CD4-positive, alpha-beta T cell (primary cell): Measurements from ENCODE around the gene ADGRL3. TPM values are rescaled to one million over a fixed set of nuclear protein-coding genes. Genes with fewer than 3 reads are reported as not detected.

ENCODE experiments used
- ATAC-seq: fragments of 200-7000 bp; cut with Tn5 transposase; one replicate; pipeline ENCODE4 v1.10.0; 2022; ENCODE audit warnings: mild to moderate bottlenecking; ENCODE audit not compliant: poor library complexity
- CTCF ChIA-PET: fragments of 350-600 bp; sonication (Branson Sonifier 250); formaldehyde crosslinking; loops from one replicate; lab custom pipeline; 2021; ENCODE audit warnings: antibody characterized with exemption, inconsistent platforms; lab: Charles Lee
- POLR2A ChIA-PET: fragments of 350-600 bp; sonication (Branson Sonifier 250); formaldehyde crosslinking; loops from one replicate; lab custom pipeline; 2021; ENCODE audit warnings: antibody characterized with exemption, inconsistent platforms; lab: Charles Lee
- DNase-seq, 14 experiments: peaks; one replicate each; pipeline ENCODE4 v3.0.0-alpha.2; 2013 to 2020; ENCODE audit warnings: mixed read lengths in 2 of 14
- H3K27ac ChIP-seq, 2 donors: one replicate each; pipeline versions ENCODE4 v1.5.1 to v1.7.0; 2013; ENCODE audit warnings: low read length in 2 of 2, low read depth in 1 of 2, mild to moderate bottlenecking in 1 of 2
- H3K27me3 ChIP-seq, 2 experiments: 1 replicate in 1 of 2; 2 replicates in 1 of 2; pipeline versions ENCODE4 v1.6.1 to v1.7.0; 2013; ENCODE audit warnings: low read length in 2 of 2, control low read depth in 1 of 2, mild to moderate bottlenecking in 1 of 2, moderate library complexity in 1 of 2; ENCODE audit not compliant: insufficient read depth in 2 of 2, control insufficient read depth in 1 of 2
- H3K36me3 ChIP-seq: one replicate; pipeline ENCODE4 v1.6.1; 2013; ENCODE audit warnings: low read length, control low read depth; ENCODE audit not compliant: insufficient read depth
- H3K4me1 ChIP-seq: one replicate; pipeline ENCODE4 v1.6.1; 2013; ENCODE audit warnings: low read length, control low read depth; ENCODE audit not compliant: insufficient read depth
- H3K4me3 ChIP-seq: one replicate; pipeline ENCODE4 v1.5.1; 2013; ENCODE audit warnings: mild to moderate bottlenecking, low read length, moderate library complexity
- H3K9me3 ChIP-seq, 2 experiments: 1 replicate in 1 of 2; 2 replicates in 1 of 2; pipeline versions ENCODE4 v1.6.1 to v1.7.0; 2013; ENCODE audit warnings: low read length in 2 of 2, mild to moderate bottlenecking in 2 of 2, control low read depth in 1 of 2, moderate library complexity in 1 of 2; ENCODE audit not compliant: control insufficient read depth in 1 of 2, insufficient read depth in 1 of 2
- H3K27ac Mint-ChIP-seq: one replicate; pipeline ENCODE4 v1.8.0; 2020; ENCODE audit warnings: mixed read lengths
- H3K27me3 Mint-ChIP-seq: one replicate; pipeline ENCODE4 v1.8.0; 2021; ENCODE audit warnings: mixed read lengths
- H3K36me3 Mint-ChIP-seq: one replicate; pipeline ENCODE4 v1.8.0; 2021; ENCODE audit warnings: low read depth, mixed read lengths
- H3K4me1 Mint-ChIP-seq: one replicate; pipeline ENCODE4 v1.8.0; 2021; ENCODE audit warnings: low read depth, mixed read lengths
- H3K4me3 Mint-ChIP-seq: one replicate; pipeline ENCODE4 v1.8.0; 2020; ENCODE audit warnings: mild to moderate bottlenecking, mixed read lengths
- H3K9me3 Mint-ChIP-seq: one replicate; pipeline ENCODE4 v1.8.0; 2020; ENCODE audit warnings: mixed read lengths
- intact Hi-C, 2 experiments: fragments of 100-400 bp; cut with DNase I in 1 of 2; cut with micrococcal nuclease in 1 of 2; formaldehyde crosslinking; loops; one replicate each; pipeline versions ENCODE4 v1.15.1 to v1.9.0; 2023 to 2025; cut with DNase I, micrococcal nuclease
- total RNA-seq, 174 experiments: library from RNA in 2 of 174; stranded (reverse) in 2 of 174; gene quantifications; one replicate each; pipeline ENCODE4 v1.2.3 and lab custom pipeline; 2021 to 2026
- TF ChIP-seq, protein P1 (sequence below): fragments of 200-600 bp; IDR thresholded peaks from one replicate; pipeline ENCODE4 v1.8.0; 2022; ENCODE audit warnings: antibody characterized with exemption, mild to moderate bottlenecking

Gene ADGRL3
- total RNA-seq, 2 experiments from 2014 or later: not detected

- ATAC-seq (no peak), DNase-seq (no peak)
- Mint-ChIP-seq H3K4me1 (no peaks in the 10 kb centered on the region), H3K9me3 (peaks cover 12% of the 10 kb centered on the region), H3K4me3 (no peak overlapping the region), H3K27ac (no peak overlapping the region), H3K36me3 (no peaks in the 10 kb centered on the region), H3K27me3 (no peaks in the 10 kb centered on the region)
- Histone ChIP-seq H3K36me3 (no peaks in the 10 kb centered on the region), H3K9me3 (peaks cover 0 to 3% of the 10 kb centered on the region in 2 experiments), H3K4me3 (no peak overlapping the region), H3K4me1 (no peaks in the 10 kb centered on the region), H3K27me3 (no peaks in the 10 kb centered on the region), H3K27ac (no peak overlapping the region)
- intact Hi-C loops: no loop called here
- CTCF ChIA-PET: no interaction called here
- TF ChIP-seq, protein P1, sequence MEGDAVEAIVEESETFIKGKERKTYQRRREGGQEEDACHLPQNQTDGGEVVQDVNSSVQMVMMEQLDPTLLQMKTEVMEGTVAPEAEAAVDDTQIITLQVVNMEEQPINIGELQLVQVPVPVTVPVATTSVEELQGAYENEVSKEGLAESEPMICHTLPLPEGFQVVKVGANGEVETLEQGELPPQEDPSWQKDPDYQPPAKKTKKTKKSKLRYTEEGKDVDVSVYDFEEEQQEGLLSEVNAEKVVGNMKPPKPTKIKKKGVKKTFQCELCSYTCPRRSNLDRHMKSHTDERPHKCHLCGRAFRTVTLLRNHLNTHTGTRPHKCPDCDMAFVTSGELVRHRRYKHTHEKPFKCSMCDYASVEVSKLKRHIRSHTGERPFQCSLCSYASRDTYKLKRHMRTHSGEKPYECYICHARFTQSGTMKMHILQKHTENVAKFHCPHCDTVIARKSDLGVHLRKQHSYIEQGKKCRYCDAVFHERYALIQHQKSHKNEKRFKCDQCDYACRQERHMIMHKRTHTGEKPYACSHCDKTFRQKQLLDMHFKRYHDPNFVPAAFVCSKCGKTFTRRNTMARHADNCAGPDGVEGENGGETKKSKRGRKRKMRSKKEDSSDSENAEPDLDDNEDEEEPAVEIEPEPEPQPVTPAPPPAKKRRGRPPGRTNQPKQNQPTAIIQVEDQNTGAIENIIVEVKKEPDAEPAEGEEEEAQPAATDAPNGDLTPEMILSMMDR: no peak
- POLR2A ChIA-PET: no interaction called here
These were observed 388.7 kb downstream of the ADGRL3 start for GRCh38 chr4:61588621-61589402.

GRCh38 chr4:61590881-61591280 is 390.8 kb downstream of the ADGRL3 start:
- DNase-seq: no peak

DNA sequence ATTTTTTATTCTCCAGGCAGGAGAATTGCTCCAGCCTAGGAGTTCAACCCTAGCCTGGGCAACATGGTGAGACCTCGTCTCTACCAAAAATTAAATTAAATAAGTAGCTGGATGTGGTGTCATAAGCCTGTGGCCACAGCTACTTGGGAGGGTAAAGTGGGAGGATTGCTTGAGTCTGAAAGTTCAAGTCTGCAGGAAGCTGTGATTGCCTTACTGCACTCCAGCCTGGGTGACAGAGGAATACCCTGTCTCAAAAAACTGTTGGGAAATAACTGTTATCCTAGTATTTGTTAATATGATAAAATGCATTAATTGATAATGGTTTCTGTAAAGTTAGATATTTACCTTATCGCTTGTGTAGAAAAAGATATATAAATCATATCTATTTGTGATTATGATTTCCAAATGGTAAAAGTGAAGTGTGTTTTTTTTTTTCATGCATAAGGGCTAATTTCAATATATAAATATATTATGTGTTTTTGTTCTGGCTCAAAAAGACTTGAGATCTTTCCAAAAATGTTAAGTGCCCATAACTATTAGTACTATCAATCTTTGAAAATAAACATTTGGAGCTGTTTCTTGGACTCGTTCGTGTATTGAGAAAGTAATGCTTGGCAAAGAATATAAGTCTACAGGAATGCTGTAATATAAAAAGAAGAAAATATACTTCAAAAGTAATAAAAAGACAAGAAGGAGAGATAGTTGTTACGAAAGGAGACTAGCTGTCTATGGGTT is 396.6 kb downstream of the ADGRL3 start:
- ChIA-PET POLR2A (no interaction called here), CTCF (no interaction called here)
- H3K4me1 Mint-ChIP-seq: no peaks in the 10 kb centered on the region
- no peak overlapping the region for H3K4me3 ChIP-seq
- no peaks in the 10 kb centered on the region for H3K27me3 ChIP-seq
- TF ChIP-seq, protein P1: no peak
- H3K36me3 ChIP-seq: no peaks in the 10 kb centered on the region
- DNase-seq (no peak), ATAC-seq (no peak)
- no peaks in the 10 kb centered on the region for H3K27me3 Mint-ChIP-seq
- H3K4me1 ChIP-seq: no peaks in the 10 kb centered on the region
- H3K4me3 Mint-ChIP-seq: no peak overlapping the region
- no peak overlapping the region for H3K27ac Mint-ChIP-seq
- H3K27ac ChIP-seq: no peak overlapping the region
- intact Hi-C loops: no loop called here
- H3K9me3 Mint-ChIP-seq: peaks cover 5% of the 10 kb centered on the region
- H3K9me3 ChIP-seq: peaks cover 0 to 10% of the 10 kb centered on the region in 2 experiments
- no peaks in the 10 kb centered on the region for H3K36me3 Mint-ChIP-seq

More at GRCh38 chr4:61590881-61591280, 390.8 kb downstream of the ADGRL3 start:
- Mint-ChIP-seq H3K9me3 (peaks cover 12% of the 10 kb centered on the region), H3K4me1 (no peaks in the 10 kb centered on the region), H3K27ac (no peak overlapping the region), H3K27me3 (no peaks in the 10 kb centered on the region), H3K36me3 (no peaks in the 10 kb centered on the region), H3K4me3 (no peak overlapping the region)
- no peak overlapping the region for H3K27ac ChIP-seq
- no peaks in the 10 kb centered on the region for H3K27me3 ChIP-seq
- ATAC-seq: no peak
- TF ChIP-seq, protein P1: no peak
- peaks cover 0 to 3% of the 10 kb centered on the region in 2 experiments for H3K9me3 ChIP-seq
- H3K4me1 ChIP-seq: no peaks in the 10 kb centered on the region
- no peak overlapping the region for H3K4me3 ChIP-seq
- intact Hi-C loops: no loop called here
- no peaks in the 10 kb centered on the region for H3K36me3 ChIP-seq
- ChIA-PET CTCF (no interaction called here), POLR2A (no interaction called here)
